GM10847 (cell line): Measurements from ENCODE around the gene SLC35E3.

Source experiments
- POLR2A ChIP-seq: IDR thresholded peaks from 2 replicates; pipeline ENCODE4 v1.6.1; 2011; ENCODE audit not compliant: insufficient read length; ENCODE audit errors: extremely low read depth

SLC35E3 gene

GRCh38 chr12:68761901-68762630 lies 16.1 kb downstream of the SLC35E3 start:
- no peak for TF ChIP-seq POLR2A

- TF ChIP-seq POLR2A = no peak
These were observed 16.7 kb downstream of the SLC35E3 start for GRCh38 chr12:68762691-68763090.

- no peak for TF ChIP-seq POLR2A
These were observed 19.7 kb downstream of the SLC35E3 start for GRCh38 chr12:68765696-68766095.

GRCh38 chr12:68766646-68767045 lies 20.7 kb downstream of the SLC35E3 start:
- no peak for TF ChIP-seq POLR2A

- no peak for TF ChIP-seq POLR2A
These were observed 21.2 kb downstream of the SLC35E3 start for GRCh38 chr12:68767191-68767590.

GRCh38 chr12:68768431-68768939 lies 22.5 kb downstream of the SLC35E3 start:
- no peak for TF ChIP-seq POLR2A

- TF ChIP-seq POLR2A = no peak
These were observed 24.0 kb downstream of the SLC35E3 start for GRCh38 chr12:68769941-68770340.

GRCh38 chr12:68771223-68771925 lies 25.4 kb downstream of the SLC35E3 start:
- TF ChIP-seq POLR2A = no peak

GRCh38 chr12:68772714-68773113 lies 26.7 kb downstream of the SLC35E3 start:
- TF ChIP-seq POLR2A = no peak

- no peak for TF ChIP-seq POLR2A
These were observed 27.6 kb downstream of the SLC35E3 start for GRCh38 chr12:68773582-68773981.

- TF ChIP-seq POLR2A = no peak
These were observed 29.2 kb downstream of the SLC35E3 start for GRCh38 chr12:68775121-68775630.

GRCh38 chr12:68776976-68777610 lies 31.1 kb downstream of the SLC35E3 start:
- no peak for TF ChIP-seq POLR2A

- no peak for TF ChIP-seq POLR2A
These were observed 33.3 kb downstream of the SLC35E3 start for GRCh38 chr12:68779280-68779679.

GRCh38 chr12:68780731-68781130 lies 34.8 kb downstream of the SLC35E3 start:
- no peak for TF ChIP-seq POLR2A

GRCh38 chr12:68781728-68782127 lies 35.8 kb downstream of the SLC35E3 start:
- no peak for TF ChIP-seq POLR2A

GRCh38 chr12:68784015-68784414 lies 38.0 kb downstream of the SLC35E3 start:
- no peak for TF ChIP-seq POLR2A

GRCh38 chr12:68785358-68785757 lies 39.4 kb downstream of the SLC35E3 start:
- TF ChIP-seq POLR2A = no peak
